ENCODE measurements around the gene PKNOX2. TPM values are rescaled to one million over a fixed set of nuclear protein-coding genes. Genes with fewer than 3 reads are reported as not detected.

The PKNOX2 gene
- total RNA-seq, 4 donors from 2014 or later, result 1.5 to 8.2 (median 3.6) TPM

DNA sequence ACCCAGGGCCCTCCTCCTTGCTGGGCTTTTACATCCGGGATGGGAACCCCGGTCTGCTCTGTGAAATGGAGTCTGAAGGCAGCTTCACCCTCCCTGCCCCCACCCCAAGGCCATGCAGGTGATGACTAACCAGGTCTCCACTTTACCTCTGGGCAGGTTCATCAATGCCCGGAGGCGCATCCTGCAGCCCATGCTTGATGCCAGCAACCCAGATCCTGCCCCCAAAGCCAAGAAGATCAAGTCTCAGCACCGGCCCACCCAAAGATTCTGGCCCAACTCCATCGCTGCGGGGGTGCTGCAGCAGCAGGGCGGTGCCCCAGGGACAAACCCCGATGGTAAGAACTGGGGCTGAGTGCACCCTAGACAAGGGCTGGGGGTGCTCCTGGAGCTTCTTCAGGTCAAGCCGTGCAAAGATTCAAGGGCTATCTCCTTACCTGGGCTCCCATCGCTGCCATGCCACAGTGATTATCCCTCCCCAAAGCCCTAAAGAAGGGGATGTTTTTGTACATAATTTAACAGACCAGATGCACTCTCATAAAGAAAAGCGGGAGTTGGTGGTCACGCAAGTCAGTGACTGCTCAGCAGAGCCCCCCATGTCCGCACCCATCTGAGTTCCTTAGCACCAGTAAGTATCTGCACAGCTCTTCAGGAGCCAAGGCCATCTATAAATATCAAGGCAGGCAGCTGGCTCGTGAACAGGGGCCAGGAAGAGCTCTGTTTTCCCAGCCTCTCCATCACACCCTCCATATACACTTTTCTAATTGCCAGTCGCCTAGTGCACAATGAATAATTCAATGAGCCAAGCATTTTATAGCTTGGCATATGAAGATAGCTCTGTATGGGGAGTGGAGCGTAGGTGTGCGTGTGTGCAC, 265.5 kb downstream of the PKNOX2 start:
- 87% methylated on average over 15 of the region's 18 CpGs for WGBS
- DNase-seq (ENCODE audit: low spot score in 2 of 2), result no peak
- Histone ChIP-seq H3K27ac (no peak overlapping the region), H3K9me3 (no peaks in the 10 kb centered on the region), H3K4me1 (peaks cover 2% of the 10 kb centered on the region), H3K4me3 (no peak overlapping the region), H3K36me3 (no peaks in the 10 kb centered on the region), H3K27me3 (no peaks in the 10 kb centered on the region)
- TF ChIP-seq POLR2AphosphoS5 (IDR thresholded peaks at IDR 0.05) (no peak), EP300 (IDR thresholded peaks at IDR 0.05) (no peak), POLR2A (IDR thresholded peaks at IDR 0.05) (no peak)
- TF ChIP-seq, protein P1, sequence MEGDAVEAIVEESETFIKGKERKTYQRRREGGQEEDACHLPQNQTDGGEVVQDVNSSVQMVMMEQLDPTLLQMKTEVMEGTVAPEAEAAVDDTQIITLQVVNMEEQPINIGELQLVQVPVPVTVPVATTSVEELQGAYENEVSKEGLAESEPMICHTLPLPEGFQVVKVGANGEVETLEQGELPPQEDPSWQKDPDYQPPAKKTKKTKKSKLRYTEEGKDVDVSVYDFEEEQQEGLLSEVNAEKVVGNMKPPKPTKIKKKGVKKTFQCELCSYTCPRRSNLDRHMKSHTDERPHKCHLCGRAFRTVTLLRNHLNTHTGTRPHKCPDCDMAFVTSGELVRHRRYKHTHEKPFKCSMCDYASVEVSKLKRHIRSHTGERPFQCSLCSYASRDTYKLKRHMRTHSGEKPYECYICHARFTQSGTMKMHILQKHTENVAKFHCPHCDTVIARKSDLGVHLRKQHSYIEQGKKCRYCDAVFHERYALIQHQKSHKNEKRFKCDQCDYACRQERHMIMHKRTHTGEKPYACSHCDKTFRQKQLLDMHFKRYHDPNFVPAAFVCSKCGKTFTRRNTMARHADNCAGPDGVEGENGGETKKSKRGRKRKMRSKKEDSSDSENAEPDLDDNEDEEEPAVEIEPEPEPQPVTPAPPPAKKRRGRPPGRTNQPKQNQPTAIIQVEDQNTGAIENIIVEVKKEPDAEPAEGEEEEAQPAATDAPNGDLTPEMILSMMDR (IDR thresholded peaks at IDR 0.05), result no peak

DNA sequence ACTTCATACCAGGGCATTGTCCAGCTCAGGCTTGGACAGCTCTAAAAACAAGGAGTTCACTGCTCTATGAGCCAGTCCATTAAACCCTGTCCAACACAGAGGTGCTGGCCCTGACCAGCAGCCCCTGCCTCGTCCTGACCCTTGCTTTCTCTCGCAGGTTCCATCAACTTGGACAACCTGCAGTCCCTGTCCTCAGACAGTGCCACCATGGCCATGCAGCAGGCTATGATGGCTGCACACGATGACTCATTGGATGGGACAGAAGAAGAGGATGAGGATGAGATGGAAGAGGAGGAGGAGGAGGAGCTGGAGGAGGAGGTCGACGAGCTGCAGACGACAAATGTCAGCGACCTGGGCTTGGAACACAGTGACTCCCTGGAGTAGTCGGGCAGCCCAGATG, 266.5 kb downstream of the PKNOX2 start:
- no peak for DNase-seq (ENCODE audit: low spot score in 2 of 2)
- H3K36me3 ChIP-seq, result no peaks in the 10 kb centered on the region
- H3K27ac ChIP-seq, result no peak overlapping the region
- H3K4me1 ChIP-seq, result peaks cover 2% of the 10 kb centered on the region
- H3K9me3 ChIP-seq, result no peaks in the 10 kb centered on the region
- 82% methylated on average over 8 of the region's 8 CpGs for WGBS
- no peak overlapping the region for H3K4me3 ChIP-seq
- TF ChIP-seq, protein P1 (IDR thresholded peaks at IDR 0.05), result no peak
- TF ChIP-seq POLR2AphosphoS5 (IDR thresholded peaks at IDR 0.05), result no peak
- TF ChIP-seq EP300 (IDR thresholded peaks at IDR 0.05), result no peak
- no peak for TF ChIP-seq POLR2A (IDR thresholded peaks at IDR 0.05)
- no peaks in the 10 kb centered on the region for H3K27me3 ChIP-seq

DNA sequence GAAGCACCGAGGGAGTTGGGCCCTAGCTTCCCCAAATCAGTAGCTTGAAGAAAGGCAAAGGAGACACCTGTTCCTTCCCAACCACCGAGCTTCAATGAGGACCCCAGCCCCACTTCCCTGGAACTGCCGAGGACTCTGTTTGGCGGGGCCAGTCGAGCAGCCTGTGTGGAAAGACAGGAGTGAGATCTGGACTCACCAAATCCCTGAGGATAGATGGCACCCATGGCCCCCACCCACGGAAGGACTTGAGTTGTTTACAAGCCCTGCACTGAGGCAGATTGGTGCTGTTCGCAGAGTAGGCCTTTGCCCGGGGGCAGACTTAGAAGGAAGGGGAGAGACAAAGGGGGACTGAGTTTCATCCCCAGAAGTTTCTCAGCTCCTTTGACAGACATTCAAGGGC, 266.9 kb downstream of the PKNOX2 start:
- 93% methylated on average over 7 of the region's 8 CpGs for WGBS
- TF ChIP-seq POLR2A (IDR thresholded peaks at IDR 0.05), result no peak
- TF ChIP-seq POLR2AphosphoS5 (IDR thresholded peaks at IDR 0.05), result no peak
- TF ChIP-seq, protein P1 (IDR thresholded peaks at IDR 0.05), result no peak
- TF ChIP-seq EP300 (IDR thresholded peaks at IDR 0.05), result no peak
- no peak for DNase-seq (ENCODE audit: low spot score in 2 of 2)

DNA sequence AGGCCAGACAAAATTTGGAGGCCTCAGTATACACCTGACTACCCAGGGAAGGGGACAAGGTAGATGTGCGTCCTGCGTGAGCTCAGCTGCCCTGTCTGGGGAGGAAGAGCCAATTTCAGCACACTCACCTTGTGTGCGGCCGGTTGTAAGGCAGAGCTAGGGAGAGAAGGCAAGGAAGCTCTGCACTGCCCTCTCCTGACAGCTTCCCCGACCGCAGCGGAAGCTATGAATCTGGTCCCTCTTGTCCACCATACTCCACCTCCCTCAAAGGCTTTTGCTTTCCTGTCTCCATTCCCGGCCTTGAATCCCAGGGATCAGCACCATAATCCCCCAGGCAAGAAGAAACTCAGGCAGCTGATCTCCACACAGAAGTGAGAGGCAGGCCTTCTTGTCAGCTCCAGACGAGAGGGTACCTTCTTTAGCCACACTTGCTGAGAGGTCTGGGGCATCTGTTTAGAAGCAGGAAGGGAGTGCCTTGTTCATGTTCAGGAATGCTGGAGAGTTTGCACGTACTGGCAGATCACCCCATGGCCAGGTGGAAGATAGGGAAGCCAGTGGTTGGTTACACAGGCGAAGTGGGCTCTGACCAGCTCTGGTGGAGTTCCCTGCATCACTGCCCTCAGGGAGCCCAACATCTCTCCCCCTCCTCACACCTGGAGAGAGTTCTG, 269.0 kb downstream of the PKNOX2 start:
- 25% methylated on average over 10 of the region's 11 CpGs for WGBS
- no peak for DNase-seq (ENCODE audit: low spot score in 2 of 2)
- H3K36me3 ChIP-seq, result no peaks in the 10 kb centered on the region
- TF ChIP-seq EP300 (IDR thresholded peaks at IDR 0.05) (no peak), POLR2A (IDR thresholded peaks at IDR 0.05) (no peak), POLR2AphosphoS5 (IDR thresholded peaks at IDR 0.05) (no peak)
- TF ChIP-seq, protein P1 (IDR thresholded peaks at IDR 0.05), result peak in 1 of 2 donors; percentile 33
- H3K27ac ChIP-seq, result no peak overlapping the region
- peaks cover 2% of the 10 kb centered on the region for H3K4me1 ChIP-seq
- no peaks in the 10 kb centered on the region for H3K27me3 ChIP-seq
- no peak overlapping the region for H3K4me3 ChIP-seq
- H3K9me3 ChIP-seq, result no peaks in the 10 kb centered on the region

More for the DNA sequence above, 266.9 kb downstream of the PKNOX2 start:
- Histone ChIP-seq H3K4me3 (no peak overlapping the region), H3K9me3 (no peaks in the 10 kb centered on the region), H3K27me3 (no peaks in the 10 kb centered on the region), H3K4me1 (peaks cover 2% of the 10 kb centered on the region), H3K27ac (no peak overlapping the region), H3K36me3 (no peaks in the 10 kb centered on the region)

Data from suprapubic skin (tissue), 4 donors.